DMS 273 (cell line): Measurements from ENCODE around the gene COLQ.
"Not testable (repeated sequence)": the region's sequence is repeated elsewhere in the genome, so short reads cannot be mapped to it uniquely, and the experiment has no call there.

Source experiments
- DNase-seq: peaks from one replicate; lab custom pipeline; 2025; ENCODE audit not compliant: unreplicated experiment; lab: John Stamatoyannopoulos, UW

The COLQ gene

DNA sequence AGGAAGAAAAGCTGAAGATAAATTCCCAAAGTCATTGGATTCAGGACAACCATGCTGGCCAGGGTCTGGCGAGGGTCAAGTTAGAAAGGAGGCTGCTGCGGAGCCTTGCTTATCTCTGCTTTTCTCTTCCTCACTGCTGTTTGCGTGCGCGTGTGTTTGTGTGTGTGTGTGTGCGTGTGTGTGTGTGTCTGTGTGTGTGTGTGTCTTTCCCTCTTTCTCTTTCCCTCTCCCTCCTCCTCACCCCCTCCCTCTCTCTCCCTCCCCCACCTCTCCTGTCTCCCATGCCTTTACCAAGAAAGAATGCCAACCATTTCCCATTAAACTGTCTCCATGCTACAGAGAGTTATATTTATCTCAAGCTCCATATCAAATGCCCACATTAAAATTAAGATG lies at the start of gene COLQ:
Gene COLQ, minus strand, starts transcription at position 134 of the 393 bp plus-strand sequence. Its CDS starts 81 bp downstream, at position 53.
- no peak for DNase-seq

DNA sequence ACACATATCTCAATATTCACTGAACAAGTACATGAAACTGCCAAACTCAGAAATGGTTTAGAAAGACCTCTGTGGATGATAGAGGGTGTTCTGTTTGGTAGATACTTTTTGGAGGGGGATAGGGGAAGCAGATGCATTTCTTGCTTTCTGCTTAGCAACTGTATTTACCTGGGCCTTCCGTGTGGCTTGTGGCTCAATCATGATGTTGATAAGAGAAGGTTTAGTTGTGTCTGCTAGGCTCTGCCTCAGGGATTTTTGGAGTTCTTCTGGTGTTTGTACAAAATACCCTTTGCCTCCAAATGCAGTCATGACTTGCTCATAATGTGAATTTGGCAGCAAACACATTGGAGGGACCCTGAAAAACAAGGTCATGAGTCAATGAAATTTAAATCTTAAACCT lies 41.7 kb upstream of the COLQ start:
- DNase-seq: no peak

DNA sequence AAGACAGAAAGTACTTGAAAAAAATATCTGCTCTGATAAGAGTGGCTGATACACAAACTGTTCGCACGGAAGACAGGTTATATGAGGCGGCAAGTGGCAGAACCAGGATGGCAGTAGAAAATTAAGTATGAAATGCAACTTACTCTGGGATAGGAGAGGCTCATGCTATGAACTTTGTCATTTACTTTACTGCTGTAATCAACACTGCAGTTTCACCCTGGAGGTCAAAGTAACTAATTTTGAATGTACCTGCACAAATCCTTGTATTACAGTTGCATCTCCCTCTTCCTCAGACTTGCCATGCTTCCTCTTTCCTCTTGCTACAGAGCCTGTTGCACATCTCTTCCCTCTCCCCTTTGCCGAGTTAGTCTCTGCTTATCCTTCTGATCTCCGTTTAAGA lies 41.1 kb upstream of the COLQ start:
- no peak for DNase-seq

DNA sequence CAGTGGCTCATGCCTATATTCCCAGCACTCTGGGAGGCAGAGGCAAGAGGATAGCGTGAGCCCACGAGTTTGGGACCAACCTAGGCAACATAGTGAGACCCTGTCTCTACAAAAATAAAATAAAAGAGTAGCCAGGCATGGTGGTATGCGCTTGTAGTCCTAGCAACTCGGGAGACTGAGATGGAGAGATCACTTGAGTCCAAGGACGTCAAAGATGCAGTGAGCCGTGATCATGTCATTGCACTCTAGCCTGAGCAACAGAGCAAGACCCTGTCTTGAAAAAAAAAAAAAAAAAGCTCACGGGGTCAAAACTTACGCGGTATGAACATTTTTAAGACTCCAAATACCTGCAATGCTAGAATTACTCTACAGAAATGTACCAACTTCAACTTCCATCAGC lies 37.1 kb upstream of the COLQ start:
- DNase-seq: no peak

DNA sequence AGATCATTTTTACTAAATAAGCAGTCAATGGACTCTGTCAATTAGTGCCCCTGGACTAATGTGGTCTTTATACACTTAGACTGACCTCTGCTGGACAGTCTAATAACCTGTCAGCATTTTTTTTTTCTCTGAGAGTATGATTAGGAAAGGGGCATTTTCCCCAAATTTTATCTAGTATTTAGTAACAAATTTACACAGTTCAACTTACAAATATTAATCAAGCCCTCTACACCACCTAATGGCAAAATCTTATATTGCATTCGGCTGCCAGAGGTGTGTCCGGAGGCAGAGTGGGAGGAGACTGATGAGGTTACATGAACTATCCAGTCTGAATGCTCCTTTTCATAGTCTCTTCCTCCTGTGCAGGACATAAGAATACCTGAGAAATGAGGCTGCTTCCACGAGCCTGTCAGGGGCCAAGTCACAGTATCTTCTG lies 36.0 kb upstream of the COLQ start:
- peak; percentile 83 for DNase-seq

DNA sequence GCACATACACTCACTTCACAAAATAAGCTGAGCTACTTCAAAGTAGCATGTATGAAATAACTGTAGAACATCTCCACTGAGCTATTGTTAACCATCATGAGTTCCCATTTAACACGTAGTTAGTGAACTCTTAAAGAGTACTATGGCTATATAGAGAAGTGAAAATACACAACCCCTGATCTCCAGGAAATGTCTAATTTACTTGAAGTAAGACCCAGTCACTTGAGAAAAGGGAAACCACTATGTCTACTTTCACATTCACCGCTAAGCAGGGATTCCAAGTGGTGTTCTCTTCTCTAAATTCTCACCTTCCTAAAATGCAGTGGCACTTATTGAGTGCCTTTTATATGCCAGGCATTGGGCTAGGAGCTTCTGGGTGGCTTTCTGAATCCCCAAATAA lies 35.0 kb upstream of the COLQ start:
- DNase-seq: no peak

DNA sequence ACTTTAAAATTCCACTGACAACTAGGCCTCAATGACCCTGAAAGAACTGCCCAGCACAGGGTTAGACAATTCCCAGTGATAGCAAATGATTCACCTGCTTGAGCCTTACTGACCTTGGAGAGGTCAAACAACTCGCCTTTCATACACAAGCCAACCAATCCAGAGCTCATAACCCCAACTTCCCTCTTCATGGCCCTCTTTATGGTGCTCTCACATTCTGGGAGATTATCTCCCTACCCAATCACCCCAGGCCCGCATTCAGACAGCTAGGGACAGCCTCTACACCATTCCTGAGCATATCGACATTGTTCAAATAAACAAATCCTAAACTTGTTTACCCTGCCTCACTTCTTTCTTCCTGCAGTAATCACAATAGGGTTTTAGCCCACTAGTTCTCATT lies 32.2 kb upstream of the COLQ start:
- no peak for DNase-seq

DNA sequence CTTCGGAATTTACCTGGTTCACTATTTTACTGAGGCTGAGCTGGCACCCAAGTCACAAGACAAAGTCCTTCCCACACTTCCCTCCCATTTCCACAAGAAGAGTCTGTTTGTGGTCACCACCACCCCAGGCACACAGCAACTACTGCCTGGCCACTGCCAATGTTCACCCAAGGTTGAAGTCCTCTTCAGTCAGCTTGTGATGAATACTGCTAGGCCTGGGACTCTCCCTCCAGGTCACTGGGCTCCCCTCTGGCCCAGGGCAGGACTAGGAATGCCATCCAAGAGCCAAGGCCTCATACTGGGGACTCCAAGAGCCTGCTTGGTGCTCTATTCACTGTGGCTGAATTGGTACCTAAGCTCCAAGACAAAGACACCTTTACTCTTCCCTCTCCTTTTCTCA lies 30.4 kb upstream of the COLQ start:
- no peak for DNase-seq

DNA sequence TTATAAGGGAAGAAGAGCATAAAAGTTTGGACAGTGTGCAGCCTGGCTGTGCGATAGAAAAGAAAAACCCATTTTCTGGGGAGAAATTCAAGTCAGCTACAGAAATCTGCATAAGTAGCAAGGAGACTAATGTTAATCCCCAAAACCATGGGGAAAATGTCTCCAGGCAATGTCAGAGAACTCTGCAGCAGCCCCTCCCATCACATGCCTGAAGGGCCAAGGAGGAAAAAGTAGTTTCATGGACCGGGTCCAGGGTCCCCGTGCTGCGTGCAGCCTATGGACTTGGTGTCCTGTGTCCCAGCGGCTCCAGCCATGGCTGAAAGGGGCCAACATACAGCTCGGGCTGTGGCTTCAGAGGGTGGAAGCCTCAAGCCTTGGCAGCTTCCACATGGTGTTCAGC lies 28.3 kb upstream of the COLQ start:
- DNase-seq: no peak

DNA sequence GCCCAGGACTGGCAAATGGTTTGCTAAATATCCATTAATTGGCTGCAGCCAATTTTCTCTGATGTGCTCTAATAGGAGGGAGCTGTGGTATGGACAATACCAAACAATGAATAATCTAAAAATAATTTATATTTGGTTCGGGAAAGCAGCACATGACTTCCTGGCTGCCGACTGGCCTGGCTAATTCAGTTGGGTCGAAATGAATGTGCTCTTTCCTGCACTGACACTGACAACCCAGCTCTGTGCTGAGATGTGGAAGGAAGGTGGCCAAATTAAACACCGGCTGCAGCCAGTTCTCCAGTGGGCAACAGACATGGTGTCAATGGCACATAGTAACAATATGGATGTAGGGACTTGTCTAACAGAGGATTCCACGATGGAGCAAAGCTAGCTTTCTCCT lies 21.1 kb upstream of the COLQ start:
- DNase-seq: no peak

DNA sequence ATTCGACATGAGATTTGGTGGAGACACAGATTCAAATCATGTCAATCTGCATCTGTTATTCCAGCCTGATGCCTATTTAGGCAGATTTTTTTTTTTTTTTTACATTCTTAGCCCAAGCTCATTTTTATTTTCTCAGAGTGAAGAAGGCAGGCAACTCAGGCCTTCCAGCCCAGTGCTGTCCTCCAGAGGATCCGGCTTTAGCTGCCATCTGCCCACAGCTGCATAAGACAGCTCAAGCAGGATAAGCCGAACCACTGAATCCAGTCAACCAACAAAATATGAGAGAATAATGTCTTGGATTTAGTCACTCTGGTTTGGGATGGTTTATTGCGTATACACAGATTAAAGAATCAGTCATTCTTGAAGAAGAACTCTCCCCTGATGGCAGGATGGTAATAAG lies 19.9 kb upstream of the COLQ start:
- DNase-seq: no peak

DNA sequence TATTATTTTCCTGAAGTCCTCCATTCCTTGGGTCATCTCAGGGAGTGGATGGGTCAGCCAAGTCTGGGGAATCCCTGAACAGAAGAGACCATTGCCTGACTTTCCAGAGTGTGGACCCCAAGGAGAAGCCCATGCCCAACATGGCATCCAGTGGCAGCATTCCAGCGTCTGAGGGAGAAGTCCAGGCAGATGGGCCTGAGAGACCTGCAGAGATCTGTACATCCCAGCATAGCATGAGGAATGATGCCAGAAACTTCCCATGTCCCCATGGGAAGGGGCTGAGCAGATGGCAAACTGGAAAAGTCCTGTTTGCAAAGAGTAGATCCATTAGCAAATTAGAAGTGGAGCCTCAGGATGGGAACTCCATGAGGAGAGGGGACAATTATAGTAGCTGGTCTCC lies 17.6 kb upstream of the COLQ start:
- peak; percentile 69 for DNase-seq

DNA sequence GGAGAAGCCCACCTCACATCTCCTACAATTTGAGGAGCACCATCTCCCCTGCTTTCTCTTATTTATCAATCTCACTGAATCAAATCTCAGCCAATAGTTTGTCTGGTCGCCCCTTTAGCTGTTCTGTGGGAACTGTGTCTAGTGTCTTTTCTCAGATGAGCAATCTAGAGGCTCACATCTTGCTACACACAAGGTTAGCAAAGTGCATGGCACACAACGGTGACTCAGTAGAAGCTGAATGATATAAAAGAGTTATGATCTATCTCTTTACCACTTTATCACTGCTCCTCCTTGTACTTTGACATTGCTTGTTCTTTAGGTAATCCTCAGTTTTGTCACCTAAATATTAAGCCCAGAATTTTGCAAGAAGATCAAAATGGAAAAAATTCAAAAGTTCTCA lies 16.8 kb upstream of the COLQ start:
- DNase-seq: no peak

DNA sequence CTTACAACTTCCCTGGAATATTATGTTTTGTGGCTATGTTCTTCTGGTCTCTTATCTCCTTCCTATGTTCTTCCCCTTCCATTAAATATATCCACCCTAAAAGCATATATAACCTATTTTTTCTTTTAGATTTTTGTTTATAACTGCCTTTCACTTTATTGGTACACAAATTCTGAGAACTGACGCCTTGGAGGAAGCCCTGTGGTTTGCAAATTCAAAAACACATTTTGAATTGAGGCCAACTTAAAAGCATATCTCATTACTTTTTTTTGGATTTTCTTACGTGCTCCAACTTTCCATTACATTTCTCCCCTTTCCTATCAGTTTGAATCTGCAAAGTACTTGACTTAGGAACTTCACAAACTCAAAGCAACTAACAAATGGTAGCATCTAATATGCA lies 15.3 kb upstream of the COLQ start:
- no peak for DNase-seq

DNA sequence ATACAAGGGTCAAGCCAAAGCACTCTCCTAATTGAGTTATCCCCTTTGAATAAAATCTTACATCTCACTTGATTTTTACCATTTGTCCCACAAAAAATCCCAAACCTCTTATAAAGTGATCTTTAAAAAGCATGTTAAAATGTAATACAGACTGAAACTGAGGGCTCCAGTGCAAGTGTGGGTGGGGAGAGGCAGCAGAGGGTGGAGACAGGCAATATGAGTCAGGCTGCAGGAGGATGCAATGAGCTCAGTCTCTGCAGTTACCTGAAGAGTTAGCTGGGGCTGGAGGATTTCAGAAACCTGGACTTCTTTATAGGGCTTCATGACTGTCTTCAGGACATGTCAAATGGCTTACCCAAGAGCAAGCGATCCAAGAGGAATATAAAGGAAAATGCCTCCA lies 14.2 kb upstream of the COLQ start:
- no peak for DNase-seq

DNA sequence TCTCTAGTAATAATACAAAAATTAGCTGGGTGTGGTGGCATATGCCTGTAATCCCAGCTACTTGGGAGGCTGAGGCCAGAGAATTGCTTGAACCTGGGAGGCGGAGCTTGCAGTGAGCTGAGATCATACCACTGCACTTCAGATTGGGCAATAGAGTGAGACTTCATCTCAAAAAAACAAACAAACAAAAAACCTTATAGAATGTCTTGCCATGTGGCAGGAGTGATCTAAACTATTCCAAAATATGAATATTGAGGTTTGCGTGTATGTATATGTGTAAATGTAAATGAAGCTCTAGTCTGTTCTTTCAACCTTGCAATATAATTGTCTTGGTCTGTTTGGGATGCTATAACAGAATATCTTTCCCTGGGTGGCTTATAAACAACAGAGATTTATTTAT lies 11.1 kb upstream of the COLQ start:
- DNase-seq: not testable (repeated sequence)

DNA sequence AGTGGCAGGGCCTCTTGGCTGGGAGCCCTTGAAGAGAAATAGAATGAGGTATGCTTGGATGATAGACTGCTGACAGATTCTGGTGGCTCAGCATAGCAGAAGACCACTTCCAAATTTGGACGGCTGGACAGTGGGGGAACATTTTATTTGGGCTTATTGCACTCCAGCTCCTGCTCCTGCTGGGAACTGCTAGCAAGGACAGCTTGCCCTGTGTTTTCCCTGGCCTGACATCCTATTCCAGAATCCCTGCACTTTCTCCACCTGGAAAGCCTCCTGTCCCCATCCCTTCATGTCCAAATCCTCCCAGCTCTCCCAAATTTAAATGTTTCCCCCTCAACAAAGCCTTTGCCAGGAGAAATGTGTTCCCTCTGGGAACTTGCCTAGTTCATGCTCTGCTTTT lies 9.8 kb upstream of the COLQ start:
- no peak for DNase-seq

DNA sequence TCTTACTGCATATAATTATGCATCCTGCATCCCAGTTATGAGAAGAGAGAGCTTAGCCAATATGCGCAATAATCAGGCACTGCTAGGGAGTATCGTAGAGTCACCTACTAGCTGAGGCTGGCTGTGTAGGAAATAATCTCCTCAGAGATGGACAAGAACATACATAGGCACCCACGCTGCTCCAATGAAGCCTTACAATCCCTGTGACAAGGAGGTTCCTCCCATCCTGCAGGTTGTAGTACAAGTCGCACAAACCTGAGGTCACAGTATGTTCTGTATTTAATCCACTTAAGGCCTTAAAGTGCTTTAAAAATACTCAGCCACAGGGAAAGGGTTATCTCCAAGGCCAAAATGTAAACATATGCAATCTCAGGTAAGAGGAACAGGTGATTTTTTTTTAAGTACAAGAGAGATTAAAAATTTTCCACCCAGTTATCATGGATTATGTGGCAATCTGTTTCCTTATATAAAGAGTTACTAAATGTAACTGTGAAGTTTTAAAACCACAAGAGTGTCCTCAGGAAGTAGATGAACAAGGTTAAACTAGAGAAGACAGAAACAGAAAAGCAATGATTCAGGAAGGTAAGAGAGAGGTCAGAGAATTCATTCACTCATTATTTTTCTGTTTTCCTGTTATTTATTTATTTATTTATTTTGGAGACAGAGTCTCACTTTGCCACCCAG lies 7.5 kb upstream of the COLQ start:
- DNase-seq: no peak

DNA sequence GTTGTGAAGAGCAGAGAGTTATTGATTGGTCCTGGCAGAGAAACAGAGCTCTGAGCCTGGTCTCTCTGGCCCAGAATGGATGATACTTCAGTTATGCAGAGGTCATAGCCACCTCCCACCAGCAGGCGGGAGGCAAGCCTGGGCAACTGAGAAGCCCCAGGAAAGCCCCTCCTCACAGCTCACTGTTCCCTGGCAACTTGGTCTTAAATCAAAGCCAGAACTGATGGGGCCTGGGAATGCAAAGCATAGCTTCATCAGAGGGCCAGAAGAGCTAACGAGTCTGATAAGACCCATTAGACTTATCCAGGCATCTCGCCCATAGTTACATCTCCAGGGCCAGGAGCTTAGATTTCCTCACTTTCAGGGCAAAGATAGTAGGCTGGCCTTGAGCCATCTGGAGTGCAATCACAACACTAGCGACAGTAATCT lies 5.5 kb upstream of the COLQ start:
- peak; percentile 68 for DNase-seq

DNA sequence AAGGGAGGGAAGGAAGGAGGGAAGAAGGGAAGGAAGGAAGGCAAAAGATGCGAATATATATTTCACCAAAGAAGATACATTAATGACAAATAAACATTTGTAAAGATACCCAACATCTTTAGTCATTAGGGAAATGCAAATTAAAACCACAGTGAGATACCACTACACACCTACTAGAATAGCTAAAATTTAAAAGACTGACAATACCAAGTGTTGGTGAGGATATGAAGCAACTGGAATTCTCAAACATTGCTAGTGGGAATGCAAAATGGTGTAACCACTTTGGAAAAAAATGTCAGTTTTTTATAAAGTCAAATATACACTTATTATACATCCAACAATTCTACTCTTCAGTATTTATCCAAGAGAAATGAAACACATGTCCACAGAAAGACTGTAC lies 4.3 kb upstream of the COLQ start:
- DNase-seq: no peak

DNA sequence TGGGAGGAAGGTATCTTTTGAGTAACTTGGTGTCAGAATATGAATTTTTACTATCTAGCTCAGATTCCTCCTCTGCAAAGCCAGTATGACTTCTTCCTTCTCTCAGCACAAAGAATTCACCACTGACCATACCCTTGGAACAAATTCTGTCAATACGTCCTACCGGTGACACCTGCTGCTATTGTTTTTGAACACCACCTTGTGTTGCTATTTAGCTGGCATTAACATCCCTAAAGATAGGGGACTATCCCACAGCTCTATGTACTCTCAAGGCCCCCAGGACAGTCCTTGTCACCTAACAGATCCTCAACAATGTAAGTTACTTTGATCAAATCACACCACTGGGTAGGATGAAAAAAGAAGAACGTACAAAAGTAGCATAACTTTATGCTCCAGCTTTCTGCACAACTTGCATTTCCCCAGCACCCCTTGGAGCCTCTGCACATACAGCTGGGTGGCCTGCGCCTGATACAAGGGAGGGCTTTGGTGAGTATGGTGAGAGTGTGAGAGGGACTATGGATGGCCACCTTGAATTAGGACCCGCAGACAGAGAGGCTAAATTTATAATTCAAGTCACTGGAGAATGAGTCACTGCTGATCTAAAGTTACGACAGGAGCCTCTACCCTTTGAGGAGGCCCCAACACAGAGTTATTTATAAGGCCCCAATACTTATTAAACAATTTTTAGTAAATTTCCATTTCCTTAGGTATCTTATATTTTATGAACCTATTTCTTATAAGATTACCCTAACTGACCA lies 2.3 kb upstream of the COLQ start:
- DNase-seq: no peak

DNA sequence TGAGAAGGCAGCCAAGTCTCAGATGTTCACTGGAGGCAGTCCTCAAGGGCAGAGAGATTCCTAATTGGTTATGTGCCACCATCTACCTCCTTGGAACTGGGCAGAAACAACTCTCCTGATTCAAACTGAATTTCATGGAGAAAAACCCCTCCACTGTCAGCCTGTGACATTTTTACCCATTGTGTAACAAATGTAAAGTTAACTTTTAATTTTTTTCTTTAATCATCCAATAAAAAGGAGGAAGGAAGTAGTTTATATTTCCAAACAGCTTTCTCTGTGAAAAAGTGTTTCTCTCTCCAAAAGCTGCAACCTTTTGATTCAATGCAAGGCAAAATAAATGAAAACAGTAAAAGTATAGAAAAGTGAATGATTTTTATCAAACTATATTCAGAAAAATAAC lies 510 bp upstream of the COLQ start:
- no peak for DNase-seq
